ENCODE results near the gene ATF2. TPM values are rescaled to one million over a fixed set of nuclear protein-coding genes. Genes with fewer than 3 reads are reported as not detected.

Gene ATF2
- total and polyA plus RNA-seq, 2 donors (not counting 1 experiment from before 2014, with no cell fraction given): 23.6 to 66.8 TPM

DNA sequence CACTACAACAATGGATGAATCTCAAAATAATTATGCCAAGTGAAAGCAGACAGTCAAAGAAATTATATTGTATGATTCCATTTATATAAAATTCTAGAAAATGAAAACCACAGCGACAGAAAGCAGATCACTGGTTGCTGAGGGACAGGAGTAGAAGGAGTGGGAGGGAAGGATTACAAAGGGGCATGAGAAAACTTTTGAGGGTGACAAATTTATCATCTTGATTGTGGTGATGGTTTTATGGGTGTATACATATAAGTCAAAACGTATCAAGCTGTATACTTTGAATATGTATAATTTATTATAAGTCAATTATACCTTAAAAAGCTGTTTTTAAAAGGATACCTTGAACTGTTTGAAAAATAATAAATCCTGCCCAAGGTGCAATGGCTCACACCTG, 27.7 kb downstream of the ATF2 start:
- Histone ChIP-seq H3K79me2 (ENCODE audit: control insufficient read depth, insufficient read depth, low read length) (peaks cover 53% of the 10 kb centered on the region), H3K9ac (ENCODE audit: low read length) (no peak overlapping the region), H3K27ac (ENCODE audit: low read length in 2 of 2) (no peak overlapping the region), H3K27me3 (replicated peaks in 1 of 4; ENCODE audit: control extremely low read depth in 1 of 4, control insufficient read depth in 3 of 4, insufficient read depth in 4 of 4, low read length in 3 of 4) (no peaks in the 10 kb centered on the region), H3K36me3 (replicated peaks in 1 of 2; ENCODE audit: control extremely low read depth in 1 of 2, control insufficient read depth in 1 of 2, extremely low read depth in 1 of 2, insufficient read depth in 2 of 2, low read length in 1 of 2) (peaks cover 8% of the 10 kb centered on the region in 2 experiments), H3K9me3 (ENCODE audit: control extremely low read depth in 1 of 3, control insufficient read depth in 2 of 3, insufficient read depth in 1 of 3, low read length in 2 of 3) (no peaks in the 10 kb centered on the region), H4K20me1 (ENCODE audit: control insufficient read depth, insufficient read depth, low read length, poor library complexity, severe bottlenecking) (peaks cover 42% of the 10 kb centered on the region), H3K4me1 (ENCODE audit: control insufficient read depth in 2 of 2, insufficient read depth in 2 of 2, low read length in 2 of 2) (peaks cover 0 to 5% of the 10 kb centered on the region in 2 donors), H3K4me3 (ENCODE audit: control extremely low read depth in 1 of 5, extremely low read depth in 1 of 5, insufficient read depth in 1 of 5, low read depth in 2 of 5, low read length in 4 of 5) (no peak overlapping the region), H3K4me2 (replicated peaks; ENCODE audit: low read depth, low read length, poor library complexity, severe bottlenecking) (no peak overlapping the region), H2AFZ (ENCODE audit: insufficient read depth, low read depth, low read length, poor library complexity, severe bottlenecking) (no peak overlapping the region)
- no peak for DNase-seq
- TF ChIP-seq EZH2 (IDR thresholded peaks at IDR 0.05; ENCODE audit: borderline replicate concordance, insufficient read depth, low read depth, low read length, poor library complexity, severe bottlenecking): no peak
- TF ChIP-seq, protein P1, sequence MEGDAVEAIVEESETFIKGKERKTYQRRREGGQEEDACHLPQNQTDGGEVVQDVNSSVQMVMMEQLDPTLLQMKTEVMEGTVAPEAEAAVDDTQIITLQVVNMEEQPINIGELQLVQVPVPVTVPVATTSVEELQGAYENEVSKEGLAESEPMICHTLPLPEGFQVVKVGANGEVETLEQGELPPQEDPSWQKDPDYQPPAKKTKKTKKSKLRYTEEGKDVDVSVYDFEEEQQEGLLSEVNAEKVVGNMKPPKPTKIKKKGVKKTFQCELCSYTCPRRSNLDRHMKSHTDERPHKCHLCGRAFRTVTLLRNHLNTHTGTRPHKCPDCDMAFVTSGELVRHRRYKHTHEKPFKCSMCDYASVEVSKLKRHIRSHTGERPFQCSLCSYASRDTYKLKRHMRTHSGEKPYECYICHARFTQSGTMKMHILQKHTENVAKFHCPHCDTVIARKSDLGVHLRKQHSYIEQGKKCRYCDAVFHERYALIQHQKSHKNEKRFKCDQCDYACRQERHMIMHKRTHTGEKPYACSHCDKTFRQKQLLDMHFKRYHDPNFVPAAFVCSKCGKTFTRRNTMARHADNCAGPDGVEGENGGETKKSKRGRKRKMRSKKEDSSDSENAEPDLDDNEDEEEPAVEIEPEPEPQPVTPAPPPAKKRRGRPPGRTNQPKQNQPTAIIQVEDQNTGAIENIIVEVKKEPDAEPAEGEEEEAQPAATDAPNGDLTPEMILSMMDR (IDR thresholded peaks at IDR 0.05): no peak
- ATAC-seq (ENCODE audit: low read depth): no peak
- no peaks in the 10 kb centered on the region for H3K27me3 Mint-ChIP-seq
- ChIA-PET CTCF (no interaction called here), POLR2A (no interaction called here)
- H3K4me3 Mint-ChIP-seq: no peak overlapping the region
- no peaks in the 10 kb centered on the region for H3K9me3 Mint-ChIP-seq (ENCODE audit: insufficient read depth)
- peaks cover 33% of the 10 kb centered on the region for H3K4me1 Mint-ChIP-seq
- intact Hi-C loops (cut with micrococcal nuclease): no loop called here
- H3K27ac Mint-ChIP-seq: no peak overlapping the region
- WGBS (ENCODE audit: insufficient coverage): no CpG with 5 or more reads among the region's 2 CpGs

DNA sequence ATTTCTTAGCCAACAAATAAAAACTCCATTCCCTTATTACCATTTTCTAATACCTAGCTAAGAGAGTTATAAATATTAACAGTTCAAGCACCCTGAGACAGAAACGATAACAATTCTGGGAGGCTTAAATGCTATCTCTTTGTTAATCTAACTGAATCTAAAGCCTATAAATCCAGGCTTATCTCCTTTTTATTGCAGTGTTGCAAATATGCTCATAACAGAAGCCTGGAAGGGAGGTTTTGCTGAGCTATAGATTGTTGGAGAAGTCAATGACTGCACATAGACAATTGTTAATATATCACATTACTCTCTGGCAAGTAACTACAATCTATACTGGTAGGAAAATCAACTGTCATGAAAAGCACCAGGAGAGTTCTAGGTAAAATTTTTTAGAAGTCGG, 30.2 kb downstream of the ATF2 start:
- CTCF ChIA-PET: no interaction called here
- peaks cover 24% of the 10 kb centered on the region for H4K20me1 ChIP-seq (ENCODE audit: control insufficient read depth, insufficient read depth, low read length, poor library complexity, severe bottlenecking)
- H3K27me3 Mint-ChIP-seq: no peaks in the 10 kb centered on the region

More for the DNA sequence above, 30.2 kb downstream of the ATF2 start:
- Histone ChIP-seq H3K27ac (ENCODE audit: low read length in 2 of 2) (no peak overlapping the region), H3K4me1 (ENCODE audit: control insufficient read depth in 2 of 2, insufficient read depth in 2 of 2, low read length in 2 of 2) (peaks cover 0 to 5% of the 10 kb centered on the region in 2 donors), H3K9ac (ENCODE audit: low read length) (no peak overlapping the region), H3K9me3 (ENCODE audit: control extremely low read depth in 1 of 3, control insufficient read depth in 2 of 3, insufficient read depth in 1 of 3, low read length in 2 of 3) (no peaks in the 10 kb centered on the region), H3K27me3 (replicated peaks in 1 of 4; ENCODE audit: control extremely low read depth in 1 of 4, control insufficient read depth in 3 of 4, insufficient read depth in 4 of 4, low read length in 3 of 4) (no peaks in the 10 kb centered on the region), H3K4me3 (ENCODE audit: control extremely low read depth in 1 of 5, extremely low read depth in 1 of 5, insufficient read depth in 1 of 5, low read depth in 2 of 5, low read length in 4 of 5) (no peak overlapping the region), H3K79me2 (ENCODE audit: control insufficient read depth, insufficient read depth, low read length) (peaks cover 44% of the 10 kb centered on the region), H3K4me2 (replicated peaks; ENCODE audit: low read depth, low read length, poor library complexity, severe bottlenecking) (no peak overlapping the region), H3K36me3 (replicated peaks in 1 of 2; ENCODE audit: control extremely low read depth in 1 of 2, control insufficient read depth in 1 of 2, extremely low read depth in 1 of 2, insufficient read depth in 2 of 2, low read length in 1 of 2) (peaks cover 6 to 14% of the 10 kb centered on the region in 2 experiments), H2AFZ (ENCODE audit: insufficient read depth, low read depth, low read length, poor library complexity, severe bottlenecking) (no peak overlapping the region)
- POLR2A ChIA-PET: interaction anchor here (0.6 kb wide), 1 partner anchor 11 kb away, joined by 4 read pairs; no protein-coding TSS in a partner anchor
- Mint-ChIP-seq H3K9me3 (ENCODE audit: insufficient read depth) (no peaks in the 10 kb centered on the region), H3K27ac (no peak overlapping the region), H3K4me1 (peaks cover 29% of the 10 kb centered on the region), H3K4me3 (no peak overlapping the region)
- intact Hi-C loops (cut with micrococcal nuclease): no loop called here
- WGBS (ENCODE audit: insufficient coverage): no CpG with 5 or more reads among the region's 2 CpGs
- no peak for DNase-seq
- no peak for ATAC-seq (ENCODE audit: low read depth)
- TF ChIP-seq EZH2 (IDR thresholded peaks at IDR 0.05; ENCODE audit: borderline replicate concordance, insufficient read depth, low read depth, low read length, poor library complexity, severe bottlenecking): no peak
- TF ChIP-seq, protein P1 (IDR thresholded peaks at IDR 0.05): no peak
